Liver (tissue), 3 donors: ENCODE data around the gene TMEM255A.

Experiments used
- CTCF ChIP-seq: fragments of 150-350 bp; IDR thresholded peaks from 2 replicates; pipeline ENCODE4 v1.5.1; 2017; ENCODE audit warnings: improper control_type of control experiment, low read depth, low read length; ENCODE audit not compliant: missing input control
- EGR1 ChIP-seq, 2 donors: IDR thresholded peaks; 2 replicates each; pipeline ENCODE4 v1.6.1; 2016 to 2018; ENCODE audit warnings: antibody characterized with exemption in 2 of 2, low read depth in 2 of 2
- GABPA ChIP-seq, 2 donors: IDR thresholded peaks in 1 of 2; conservative IDR thresholded peaks in 1 of 2; 2 replicates each; pipeline ENCODE4 v1.6.1; 2016; ENCODE audit warnings: antibody characterized with exemption in 2 of 2, mild to moderate bottlenecking in 1 of 2, moderate library complexity in 1 of 2
- MAX ChIP-seq: IDR thresholded peaks from 2 replicates; pipeline ENCODE4 v1.6.1; 2016; ENCODE audit warnings: antibody characterized with exemption
- NR2F2 ChIP-seq: IDR thresholded peaks from 2 replicates; pipeline ENCODE4 v1.6.1; 2016; ENCODE audit warnings: antibody characterized with exemption
- RAD21 ChIP-seq, 2 donors: IDR thresholded peaks; 2 replicates each; pipeline ENCODE4 v1.6.1; 2016; ENCODE audit warnings: antibody characterized with exemption in 2 of 2, mild to moderate bottlenecking in 2 of 2
- SP1 ChIP-seq: IDR thresholded peaks from 2 replicates; pipeline ENCODE4 v1.6.1; 2018; ENCODE audit warnings: antibody characterized with exemption, mild to moderate bottlenecking
- TAF1 ChIP-seq: conservative IDR thresholded peaks from 2 replicates; pipeline ENCODE4 v1.6.1; 2016; ENCODE audit warnings: antibody characterized with exemption, mild to moderate bottlenecking
- YY1 ChIP-seq: IDR thresholded peaks from 2 replicates; pipeline ENCODE4 v1.6.1; 2016; ENCODE audit warnings: antibody characterized with exemption, mild to moderate bottlenecking
- TF ChIP-seq, protein P1 (sequence below): IDR thresholded peaks from 2 replicates; pipeline ENCODE4 v1.6.1; 2016; ENCODE audit warnings: antibody characterized with exemption, mild to moderate bottlenecking
- TF ChIP-seq, protein P2 (sequence below): IDR thresholded peaks from 2 replicates; pipeline ENCODE4 v1.6.1; 2016; ENCODE audit warnings: antibody characterized with exemption
- donor health status: healthy.
- donor health status: healthy.

- TF ChIP-seq CTCF (no peak), YY1 (no peak), TAF1 (no peak), RAD21 (IDR thresholded peaks at IDR 0.05) (no peak), GABPA (IDR thresholded peaks at IDR 0.05 in 1 of 2, conservative IDR thresholded peaks at IDR 0.05 in 1 of 2) (no peak), NR2F2 (no peak), SP1 (no peak), MAX (no peak), EGR1 (IDR thresholded peaks at IDR 0.05; ENCODE audit: low read depth in 2 of 2) (no peak)
- TF ChIP-seq, protein P1, sequence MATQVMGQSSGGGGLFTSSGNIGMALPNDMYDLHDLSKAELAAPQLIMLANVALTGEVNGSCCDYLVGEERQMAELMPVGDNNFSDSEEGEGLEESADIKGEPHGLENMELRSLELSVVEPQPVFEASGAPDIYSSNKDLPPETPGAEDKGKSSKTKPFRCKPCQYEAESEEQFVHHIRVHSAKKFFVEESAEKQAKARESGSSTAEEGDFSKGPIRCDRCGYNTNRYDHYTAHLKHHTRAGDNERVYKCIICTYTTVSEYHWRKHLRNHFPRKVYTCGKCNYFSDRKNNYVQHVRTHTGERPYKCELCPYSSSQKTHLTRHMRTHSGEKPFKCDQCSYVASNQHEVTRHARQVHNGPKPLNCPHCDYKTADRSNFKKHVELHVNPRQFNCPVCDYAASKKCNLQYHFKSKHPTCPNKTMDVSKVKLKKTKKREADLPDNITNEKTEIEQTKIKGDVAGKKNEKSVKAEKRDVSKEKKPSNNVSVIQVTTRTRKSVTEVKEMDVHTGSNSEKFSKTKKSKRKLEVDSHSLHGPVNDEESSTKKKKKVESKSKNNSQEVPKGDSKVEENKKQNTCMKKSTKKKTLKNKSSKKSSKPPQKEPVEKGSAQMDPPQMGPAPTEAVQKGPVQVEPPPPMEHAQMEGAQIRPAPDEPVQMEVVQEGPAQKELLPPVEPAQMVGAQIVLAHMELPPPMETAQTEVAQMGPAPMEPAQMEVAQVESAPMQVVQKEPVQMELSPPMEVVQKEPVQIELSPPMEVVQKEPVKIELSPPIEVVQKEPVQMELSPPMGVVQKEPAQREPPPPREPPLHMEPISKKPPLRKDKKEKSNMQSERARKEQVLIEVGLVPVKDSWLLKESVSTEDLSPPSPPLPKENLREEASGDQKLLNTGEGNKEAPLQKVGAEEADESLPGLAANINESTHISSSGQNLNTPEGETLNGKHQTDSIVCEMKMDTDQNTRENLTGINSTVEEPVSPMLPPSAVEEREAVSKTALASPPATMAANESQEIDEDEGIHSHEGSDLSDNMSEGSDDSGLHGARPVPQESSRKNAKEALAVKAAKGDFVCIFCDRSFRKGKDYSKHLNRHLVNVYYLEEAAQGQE: no peak
- TF ChIP-seq, protein P2, sequence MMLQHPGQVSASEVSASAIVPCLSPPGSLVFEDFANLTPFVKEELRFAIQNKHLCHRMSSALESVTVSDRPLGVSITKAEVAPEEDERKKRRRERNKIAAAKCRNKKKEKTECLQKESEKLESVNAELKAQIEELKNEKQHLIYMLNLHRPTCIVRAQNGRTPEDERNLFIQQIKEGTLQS: no peak
Observed at GRCh38 chrX:120302434-120302833, 8.8 kb downstream of the TMEM255A start.
